Erythroblast (primary cell): ENCODE measurements around the gene RECQL.

ENCODE experiments used
- GATA1 ChIP-seq: IDR thresholded peaks from 2 replicates; pipeline ENCODE4 v1.6.1; 2011; ENCODE audit warnings: low read depth, mild to moderate bottlenecking, control low read depth, low read length, moderate library complexity
- POLR2A ChIP-seq: IDR thresholded peaks from 2 replicates; pipeline ENCODE4 v1.6.1; 2011; ENCODE audit warnings: mild to moderate bottlenecking, low read length

DNA sequence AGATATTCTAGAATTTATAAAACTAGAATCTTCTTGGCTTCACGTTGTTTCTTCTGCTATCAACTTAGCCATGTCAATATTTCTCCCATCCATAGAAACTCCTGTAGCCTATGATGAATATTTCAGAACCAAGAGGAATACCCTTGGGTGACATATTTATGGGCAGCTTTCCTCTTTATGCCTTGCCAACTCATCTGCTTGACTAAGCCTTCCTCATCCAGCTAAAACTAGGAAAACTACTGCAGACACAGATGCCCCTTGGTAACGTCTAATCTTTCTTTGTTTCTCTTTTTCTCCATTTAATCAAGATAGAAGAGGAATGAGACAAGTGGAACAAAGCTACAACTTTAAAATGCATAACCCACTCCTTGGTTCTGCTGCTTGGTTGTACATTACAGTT is 6.4 kb upstream of the RECQL start:
- TF ChIP-seq POLR2A (no peak), GATA1 (no peak)
